GM19324 (cell line): ENCODE data around the gene VWA1.
"Not testable (repeated sequence)": the region's sequence is repeated elsewhere in the genome, so short reads cannot be mapped to it uniquely, and the experiment has no call there.

Source experiments
- ATAC-seq: cut with Tn5 transposase; IDR thresholded peaks from one replicate; pipeline ENCODE4 v1.9.1; 2021; ENCODE audit warnings: mild to moderate bottlenecking, moderate library complexity; ENCODE audit not compliant: unreplicated experiment, low FRiP score

The VWA1 gene

GRCh38 chr1:1422465-1423244, 12.8 kb upstream of the VWA1 start:
- no peak for ATAC-seq

GRCh38 chr1:1423245-1423597, 12.3 kb upstream of the VWA1 start:
- ATAC-seq: no peak

- no peak for ATAC-seq
Observed at GRCh38 chr1:1424707-1425106, 10.8 kb upstream of the VWA1 start.

- no peak for ATAC-seq
Observed at GRCh38 chr1:1425426-1425752, 10.1 kb upstream of the VWA1 start.

- ATAC-seq: no peak
Observed at GRCh38 chr1:1425753-1426495, 9.6 kb upstream of the VWA1 start.

- ATAC-seq: no peak
Observed at GRCh38 chr1:1426496-1427105, 8.9 kb upstream of the VWA1 start.

- ATAC-seq: no peak
Observed at GRCh38 chr1:1427106-1427819, 8.2 kb upstream of the VWA1 start.

- no peak for ATAC-seq
Observed at GRCh38 chr1:1427820-1428148, 7.7 kb upstream of the VWA1 start.

- ATAC-seq: no peak
Observed at GRCh38 chr1:1428174-1428573, 7.3 kb upstream of the VWA1 start.

GRCh38 chr1:1428967-1429366, 6.5 kb upstream of the VWA1 start:
- not testable (repeated sequence) for ATAC-seq

GRCh38 chr1:1429671-1430073, 5.8 kb upstream of the VWA1 start:
- ATAC-seq: no peak

- no peak for ATAC-seq
Observed at GRCh38 chr1:1430114-1430982, 5.1 kb upstream of the VWA1 start.

GRCh38 chr1:1430992-1431844, 4.3 kb upstream of the VWA1 start:
- no peak for ATAC-seq

- no peak for ATAC-seq
Observed at GRCh38 chr1:1431845-1432273, 3.6 kb upstream of the VWA1 start.

GRCh38 chr1:1432274-1432950, 3.1 kb upstream of the VWA1 start:
- ATAC-seq: no peak

GRCh38 chr1:1432951-1433803, 2.3 kb upstream of the VWA1 start:
- ATAC-seq: no peak

- ATAC-seq: no peak
Observed at GRCh38 chr1:1433804-1434130, 1.7 kb upstream of the VWA1 start.
